SU-DHL-6 (cell line): Measurements from ENCODE around the gene AMELX.

Experiments used
- CTCF ChIP-seq: fragments of 200-600 bp; sonication (generic); IDR thresholded peaks from one replicate; pipeline ENCODE4 v1.5.1; 2017; ENCODE audit warnings: antibody characterized with exemption, mild to moderate bottlenecking, low read length, moderate library complexity; ENCODE audit not compliant: insufficient read depth, poor library complexity, severe bottlenecking
- EZH2phosphoT487 ChIP-seq: fragments of 200-600 bp; sonication (generic), shearing (Covaris generic); conservative IDR thresholded peaks from 2 replicates; pipeline ENCODE4 v1.6.1; 2018; ENCODE audit warnings: mild to moderate bottlenecking, antibody characterized with exemption, low read length, moderate library complexity, mixed read lengths

GRCh38 chrX:11321986-11322385 lies 28.8 kb downstream of the AMELX start:
- TF ChIP-seq CTCF (no peak), EZH2phosphoT487 (no peak)
